MCF 10A (cell line): ENCODE results near the gene CTNNA1. TPM values are rescaled to one million over a fixed set of nuclear protein-coding genes. Genes with fewer than 3 reads are reported as not detected.

Experiments used
- BruUV-seq: library from RNA; stranded (reverse); fragments of 400-500 nt; replicated peaks from 2 replicates; lab custom pipeline; 2021; lab: Mats Ljungman, UMichigan
- CTCF ChIA-PET: fragments of 300-600 bp; sonication (Branson Sonifier 250); formaldehyde crosslinking; extraction: SDS; loops from one replicate; lab custom pipeline; 2021; ENCODE audit warnings: antibody characterized with exemption, inconsistent platforms; lab: Yijun Ruan, JAX
- POLR2A ChIA-PET: fragments of 300-600, 350-650 bp; sonication (Branson Sonifier 250); formaldehyde crosslinking; extraction: SDS; loops from one replicate; lab custom pipeline; 2020; ENCODE audit warnings: antibody characterized with exemption, inconsistent platforms; lab: Yijun Ruan, JAX
- DNase-seq: peaks from one replicate; pipeline ENCODE4 v3.0.0-alpha.2; 2018; ENCODE audit not compliant: unreplicated experiment
- H3K27ac Mint-ChIP-seq: one replicate; pipeline ENCODE4 v1.8.0; 2022; ENCODE audit warnings: mild to moderate bottlenecking, low read depth, mixed read lengths; ENCODE audit not compliant: unreplicated experiment
- H3K27me3 Mint-ChIP-seq: one replicate; pipeline ENCODE4 v1.8.0; 2022; ENCODE audit warnings: mixed read lengths; ENCODE audit not compliant: insufficient read depth, unreplicated experiment
- H3K36me3 Mint-ChIP-seq: one replicate; pipeline ENCODE4 v1.8.0; 2022; ENCODE audit warnings: mild to moderate bottlenecking, moderate library complexity, mixed read lengths; ENCODE audit not compliant: insufficient read depth, unreplicated experiment
- H3K4me1 Mint-ChIP-seq: one replicate; pipeline ENCODE4 v1.8.0; 2022; ENCODE audit warnings: mixed read lengths; ENCODE audit not compliant: insufficient read depth, unreplicated experiment
- H3K4me3 Mint-ChIP-seq: one replicate; pipeline ENCODE4 v1.8.0; 2022; ENCODE audit warnings: mild to moderate bottlenecking, moderate library complexity, mixed read lengths; ENCODE audit not compliant: unreplicated experiment
- H3K9me3 Mint-ChIP-seq: one replicate; pipeline ENCODE4 v1.8.0; 2022; ENCODE audit warnings: mixed read lengths; ENCODE audit not compliant: unreplicated experiment
- CTCF ChIP-seq: fragments of 200-600 bp; IDR thresholded peaks from one replicate; pipeline ENCODE4 v1.8.0; 2022; ENCODE audit warnings: antibody characterized with exemption, mild to moderate bottlenecking; ENCODE audit not compliant: unreplicated experiment
- intact Hi-C: fragments of 100-400 bp; cut with micrococcal nuclease; formaldehyde crosslinking; loops from 2 replicates; pipeline ENCODE4 v1.14.1; 2022
- total RNA-seq: library from RNA; stranded (reverse); gene quantifications from 2 replicates; pipeline ENCODE4 v1.2.3, GENCODE V29; 2022

CTNNA1 gene
- total RNA-seq, 1 experiment from 2014 or later, result 519 TPM

- Mint-ChIP-seq H3K36me3 (peaks cover 22% of the 10 kb centered on the region), H3K27ac (no peak overlapping the region), H3K9me3 (no peaks in the 10 kb centered on the region), H3K27me3 (no peaks in the 10 kb centered on the region), H3K4me3 (no peak overlapping the region), H3K4me1 (no peaks in the 10 kb centered on the region)
- POLR2A ChIA-PET, result interaction anchor here (0.6 to 1.4 kb wide), 2 partner anchors 8 to 280 kb away, joined by 4 read pairs; no protein-coding TSS in a partner anchor
- CTCF ChIA-PET, result interaction anchor here (0.6 to 1.4 kb wide), 2 partner anchors 29 to 282 kb away, joined by 3 to 4 read pairs; no protein-coding TSS in a partner anchor
- DNase-seq, result no peak
- no peak for TF ChIP-seq CTCF
- BruUV-seq, result no TSS peak
- intact Hi-C loops, result no loop called here
These were observed 201.2 kb downstream of the CTNNA1 start for GRCh38 chr5:138954257-138955012.

- Mint-ChIP-seq H3K9me3 (no peaks in the 10 kb centered on the region), H3K27me3 (no peaks in the 10 kb centered on the region), H3K4me3 (no peak overlapping the region), H3K36me3 (peaks cover 22% of the 10 kb centered on the region), H3K4me1 (no peaks in the 10 kb centered on the region), H3K27ac (no peak overlapping the region)
- BruUV-seq, result no TSS peak
- TF ChIP-seq CTCF, result no peak
- intact Hi-C loops, result no loop called here
- POLR2A ChIA-PET, result interaction anchor here (0.6 to 1.4 kb wide), 2 partner anchors 9 to 279 kb away, joined by 4 read pairs; no protein-coding TSS in a partner anchor
- DNase-seq, result no peak
- CTCF ChIA-PET, result interaction anchor here (1.0 to 1.4 kb wide), 2 partner anchors 29 to 376 kb away, joined by 4 to 6 read pairs; no protein-coding TSS in a partner anchor
These were observed 201.9 kb downstream of the CTNNA1 start for GRCh38 chr5:138955013-138955660.

GRCh38 chr5:138955671-138956295 lies 202.6 kb downstream of the CTNNA1 start:
- Mint-ChIP-seq H3K27me3 (no peaks in the 10 kb centered on the region), H3K36me3 (peaks cover 19% of the 10 kb centered on the region), H3K4me3 (no peak overlapping the region), H3K27ac (no peak overlapping the region), H3K9me3 (no peaks in the 10 kb centered on the region), H3K4me1 (no peaks in the 10 kb centered on the region)
- TF ChIP-seq CTCF, result no peak
- ChIA-PET POLR2A (interaction anchor here (0.6 to 1.4 kb wide), 2 partner anchors 10 to 118 kb away, joined by 3 to 4 read pairs; no protein-coding TSS in a partner anchor), CTCF (interaction anchor here (1.0 to 1.4 kb wide), 2 partner anchors 30 to 377 kb away, joined by 4 to 6 read pairs; no protein-coding TSS in a partner anchor)
- no TSS peak for BruUV-seq
- intact Hi-C loops, result no loop called here
- DNase-seq, result no peak
